Measurements from ENCODE around the gene TAF3. TPM values are rescaled to one million over a fixed set of nuclear protein-coding genes. Genes with fewer than 3 reads are reported as not detected.

The TAF3 gene
- total and polyA plus RNA-seq, 2 experiments from 2014 or later: 3.9 to 7.7 TPM

- Histone ChIP-seq H3K27ac (no peak overlapping the region), H3K9me3 (ENCODE audit: low read depth) (no peaks in the 10 kb centered on the region), H3K27me3 (no peaks in the 10 kb centered on the region), H3K36me3 (no peaks in the 10 kb centered on the region), H3K4me3 (no peak overlapping the region), H3K4me1 (ENCODE audit: low read depth) (no peaks in the 10 kb centered on the region)
- no peak for TF ChIP-seq CTCF (IDR thresholded peaks at IDR 0.05; ENCODE audit: low read depth, low read length)
- peak in 1 of 2 donors; percentile 85 for DNase-seq (ENCODE audit: low read depth in 1 of 2, low spot score in 1 of 2)
These were observed 138.2 kb downstream of the TAF3 start for GRCh38 chr10:7956508-7956907.

GRCh38 chr10:7957591-7957990 lies 139.3 kb downstream of the TAF3 start:
- no peaks in the 10 kb centered on the region for H3K4me1 ChIP-seq (ENCODE audit: low read depth)
- DNase-seq (ENCODE audit: low read depth in 1 of 2, low spot score in 1 of 2): no peak
- H3K36me3 ChIP-seq: no peaks in the 10 kb centered on the region
- H3K4me3 ChIP-seq: no peak overlapping the region
- H3K9me3 ChIP-seq (ENCODE audit: low read depth): no peaks in the 10 kb centered on the region
- TF ChIP-seq CTCF (IDR thresholded peaks at IDR 0.05; ENCODE audit: low read depth, low read length): no peak
- no peak overlapping the region for H3K27ac ChIP-seq
- H3K27me3 ChIP-seq: no peaks in the 10 kb centered on the region

- no peak overlapping the region for H3K4me3 ChIP-seq
- DNase-seq (ENCODE audit: low read depth in 1 of 2, low spot score in 1 of 2): no peak
- TF ChIP-seq CTCF (IDR thresholded peaks at IDR 0.05; ENCODE audit: low read depth, low read length): no peak
- no peaks in the 10 kb centered on the region for H3K9me3 ChIP-seq (ENCODE audit: low read depth)
- no peak overlapping the region for H3K27ac ChIP-seq
- H3K4me1 ChIP-seq (ENCODE audit: low read depth): no peaks in the 10 kb centered on the region
- no peaks in the 10 kb centered on the region for H3K36me3 ChIP-seq
- no peaks in the 10 kb centered on the region for H3K27me3 ChIP-seq
These were observed 140.1 kb downstream of the TAF3 start for GRCh38 chr10:7958442-7958841.

- Histone ChIP-seq H3K36me3 (peaks cover 5% of the 10 kb centered on the region), H3K4me3 (no peak overlapping the region), H3K27ac (no peak overlapping the region), H3K4me1 (ENCODE audit: low read depth) (no peaks in the 10 kb centered on the region), H3K9me3 (ENCODE audit: low read depth) (no peaks in the 10 kb centered on the region), H3K27me3 (no peaks in the 10 kb centered on the region)
- TF ChIP-seq CTCF (IDR thresholded peaks at IDR 0.05; ENCODE audit: low read depth, low read length): no peak
- no peak for DNase-seq (ENCODE audit: low read depth in 1 of 2, low spot score in 1 of 2)
These were observed 141.8 kb downstream of the TAF3 start for GRCh38 chr10:7960108-7960507.

- no peaks in the 10 kb centered on the region for H3K9me3 ChIP-seq (ENCODE audit: low read depth)
- TF ChIP-seq CTCF (IDR thresholded peaks at IDR 0.05; ENCODE audit: low read depth, low read length): no peak
These were observed 144.3 kb downstream of the TAF3 start for GRCh38 chr10:7962592-7962991.

GRCh38 chr10:7965457-7965856 lies 147.2 kb downstream of the TAF3 start:
- H3K4me3 ChIP-seq: no peak overlapping the region
- H3K4me1 ChIP-seq (ENCODE audit: low read depth): no peaks in the 10 kb centered on the region
- H3K27ac ChIP-seq: no peak overlapping the region
- no peaks in the 10 kb centered on the region for H3K27me3 ChIP-seq
- no peak for TF ChIP-seq CTCF (IDR thresholded peaks at IDR 0.05; ENCODE audit: low read depth, low read length)
- peaks cover 5% of the 10 kb centered on the region for H3K36me3 ChIP-seq
- DNase-seq (ENCODE audit: low read depth in 1 of 2, low spot score in 1 of 2): no peak
- no peaks in the 10 kb centered on the region for H3K9me3 ChIP-seq (ENCODE audit: low read depth)

More at GRCh38 chr10:7962592-7962991, 144.3 kb downstream of the TAF3 start:
- no peak for DNase-seq (ENCODE audit: low read depth in 1 of 2, low spot score in 1 of 2)
- Histone ChIP-seq H3K27me3 (no peaks in the 10 kb centered on the region), H3K36me3 (peaks cover 5% of the 10 kb centered on the region), H3K4me3 (no peak overlapping the region), H3K4me1 (ENCODE audit: low read depth) (no peaks in the 10 kb centered on the region), H3K27ac (no peak overlapping the region)

Measured in cardiac muscle cell (in vitro differentiated cells and primary cell).